Heart left ventricle (tissue), 16 donors: Measurements from ENCODE around the gene SZRD1. TPM values are rescaled to one million over a fixed set of nuclear protein-coding genes. Genes with fewer than 3 reads are reported as not detected.
A peak's percentile ranks its signal among the peaks of the same experiment; 100 is the strongest.

Source experiments
- ATAC-seq, 4 donors: fragments of 200-7000 bp; cut with Tn5 transposase; one replicate each; pipeline ENCODE4 v1.9.1; 2020 to 2022; ENCODE audit warnings: moderate library complexity in 4 of 4, mild to moderate bottlenecking in 3 of 4, moderate number of reproducible peaks in 1 of 4
- DNase-seq, 5 donors: peaks; one replicate each; pipeline ENCODE4 v3.0.0-alpha.2; 2020
- H3K27ac ChIP-seq, 12 donors: fragments of 200-600 bp; sonication (generic) in 4 of 12; one replicate each; pipeline versions ENCODE4 v1.5.0 to v1.8.0; 2016 to 2022; ENCODE audit warnings: mild to moderate bottlenecking in 2 of 12
- H3K27me3 ChIP-seq, 9 donors: fragments of 200-600 bp; sonication (generic) in 2 of 9; one replicate each; pipeline versions ENCODE4 v1.5.1 to v1.8.0; 2016 to 2022; ENCODE audit warnings: mild to moderate bottlenecking in 3 of 9
- H3K36me3 ChIP-seq, 9 donors: fragments of 200-600 bp; sonication (generic) in 2 of 9; one replicate each; pipeline versions ENCODE4 v1.5.0 to v1.8.0; 2018 to 2022; ENCODE audit warnings: mild to moderate bottlenecking in 2 of 9
- H3K4me1 ChIP-seq, 12 donors: fragments of 200-600 bp; sonication (generic) in 4 of 12; one replicate each; pipeline versions ENCODE4 v1.5.0 to v1.8.0; 2016 to 2022; ENCODE audit warnings: mild to moderate bottlenecking in 3 of 12
- H3K4me3 ChIP-seq, 12 donors: fragments of 200-600 bp; sonication (generic) in 4 of 12; one replicate each; pipeline versions ENCODE4 v1.5.0 to v1.8.0; 2017 to 2022; ENCODE audit warnings: mild to moderate bottlenecking in 9 of 12, moderate library complexity in 4 of 12
- H3K9me3 ChIP-seq, 12 donors: fragments of 200-600 bp; sonication (generic) in 4 of 12; one replicate each; pipeline versions ENCODE4 v1.5.0 to v1.8.0; 2016 to 2022; ENCODE audit warnings: mild to moderate bottlenecking in 1 of 12
- CTCF ChIP-seq, 12 donors: fragments of 200-600 bp; sonication (generic) in 4 of 12; IDR thresholded peaks; one replicate each; pipeline versions ENCODE4 v1.5.0 to v1.8.0; 2018 to 2022; ENCODE audit warnings: antibody characterized with exemption in 12 of 12, mild to moderate bottlenecking in 5 of 12
- POLR2A ChIP-seq, 2 donors: fragments of 450-650 bp; IDR thresholded peaks; one replicate each; pipeline ENCODE4 v1.6.1; 2017; ENCODE audit warnings: antibody characterized with exemption in 2 of 2, mild to moderate bottlenecking in 2 of 2, moderate library complexity in 2 of 2
- WGBS, 4 donors: extraction: QIAGEN DNeasy Blood & Tissue Kit in 2 of 4; methylation state at CpG; one replicate each; pipeline versions ENCODE4 v1.1.5 to v1.1.7; 2013 to 2018; 5-methylcytosine and 5-hydroxymethylcytosine counted together
- intact Hi-C, 10 donors: fragments of 100-400 bp; cut with DNase I; formaldehyde crosslinking; loops; one replicate each; pipeline versions ENCODE4 v1.11.1 to v1.14.2; 2022
- polyA plus RNA-seq, 2 donors: library from polyadenylated mRNA; stranded (reverse); fragments of 200-250 nt; gene quantifications; one replicate each; pipeline ENCODE4 v1.2.3, GENCODE V29; 2013
- total RNA-seq, 9 donors: library from RNA; depleted of rRNA in 2 of 9; stranded (reverse); fragments of >200 nt in 2 of 9; fragmentation: NEBNext Ultra II Directional in 3 of 9; extraction: Animal tissue kit (Norgen Biotek cat#: 25700) in 3 of 9; gene quantifications; one replicate each; pipeline versions ENCODE4 v1.1.0 to v1.2.4, GENCODE V29; 2016 to 2023
- donor health status: ischemic (EF 13 %, LVEDD 7.1; RV severe dilation, severe dysfunction).
- donor health status: healthy with polysubstance abuse.
- donor health status: DM: no; HTN: yes; CAD: no.
- donor health status: DM: no; HTN: no; CAD: no.
- donor health status: ischemic (EF 25% LVEDD 6.9; RV normal size, moderate dysfunction).
- donor health status: ischemic (EF 25% LVEDD 5.7; RV mildly dilated, moderate dysfunction).
- donor health status: healthy.
- donor health status: DM: yes; HTN: yes; CAD: no.
- donor health status: ischemic (EF 35%, LVEDD 5.7; RV mildly dilated, moderate dysfunction).
- donor health status: nonischemic (EF 11% LVEDD 7.7; RV severe dilation, severe dysfunction).
- donor health status: DM: yes; HTN: yes; CAD: no.
- donor health status: PGD.
- donor health status: ischemic (EF 29% LVEDD 5.4; RV normal size, mild dysfunction).
- donor health status: nonischemic (EF 23%, LVEDD 6.1; RV moderate dilation, normal function).

Gene SZRD1
- total and polyA plus RNA-seq, 11 donors, result 54.4 to 140 (median 94.4) TPM

- Histone ChIP-seq H3K4me1 (peaks cover 5 to 44% (median 26%) of the 10 kb centered on the region in 12 donors), H3K27ac (peak overlapping the region in 1 of 12 donors; percentile 19), H3K36me3 (peaks cover 0 to 8% (median 0%) of the 10 kb centered on the region in 9 donors), H3K4me3 (peak overlapping the region in 4 of 12 donors; percentile 73 to 99 (median 88)), H3K9me3 (no peaks in the 10 kb centered on the region), H3K27me3 (no peaks in the 10 kb centered on the region)
- no peak for ATAC-seq
- 38 to 54% (median 46%) methylated on average over 2 of the region's 2 CpGs for WGBS, 4 donors
- DNase-seq, result no peak
- TF ChIP-seq CTCF (IDR thresholded peaks at IDR 0.05) (no peak), POLR2A (IDR thresholded peaks at IDR 0.05) (no peak)
- intact Hi-C loops, result loop anchor here in 7 of 10 donors (5.0 to 10.0 kb wide), 5 partner anchors 83 to 143 kb away; partner anchors contain the start of gene ARHGEF19 (in 1 of the 7)
Observed at GRCh38 chr1:16349847-16350406, 17.1 kb upstream of the SZRD1 start.

- no peak for TF ChIP-seq CTCF (IDR thresholded peaks at IDR 0.05)
- TF ChIP-seq POLR2A (IDR thresholded peaks at IDR 0.05), result no peak
- peak overlapping the region; percentile 87 to 97 (median 94) for H3K27ac ChIP-seq
- 0 to 1% (median 1%) methylated on average over 20 of the region's 20 CpGs for WGBS, 4 donors
- ATAC-seq (no peak), DNase-seq (no peak)
- intact Hi-C loops, result loop anchor here in 7 of 10 donors (5.0 to 10.0 kb wide), 5 partner anchors 84 to 144 kb away; partner anchors contain the start of gene ARHGEF19 (in 1 of the 7)
- no peaks in the 10 kb centered on the region for H3K9me3 ChIP-seq
- no peaks in the 10 kb centered on the region for H3K27me3 ChIP-seq
- H3K4me1 ChIP-seq, result peaks cover 5 to 41% (median 26%) of the 10 kb centered on the region in 12 donors
- H3K36me3 ChIP-seq, result peaks cover 0 to 8% (median 0%) of the 10 kb centered on the region in 9 donors
- peak overlapping the region; percentile 70 to 99 (median 88) for H3K4me3 ChIP-seq
Observed at GRCh38 chr1:16351456-16351993, 15.5 kb upstream of the SZRD1 start.

GRCh38 chr1:16351994-16352841, 14.8 kb upstream of the SZRD1 start, which contains the start of gene FBXO42:
TSS of gene FBXO42 (minus strand) at chr1:16352480. CDS start at chr1:16315418, 37,062 bp downstream.
- intact Hi-C loops, result loop anchor here in 8 of 10 donors (2.0 to 10.0 kb wide), 6 partner anchors 85 to 145 kb away; partner anchors contain the start of gene ARHGEF19 (in 1 of the 8)
- peak; percentile 92 to 96 (median 93) for DNase-seq
- ATAC-seq, result peak; percentile 90 to 98 (median 97)
- Histone ChIP-seq H3K4me1 (peaks cover 5 to 36% (median 26%) of the 10 kb centered on the region in 12 donors), H3K36me3 (peaks cover 0 to 8% (median 0%) of the 10 kb centered on the region in 9 donors), H3K27me3 (no peaks in the 10 kb centered on the region), H3K9me3 (no peaks in the 10 kb centered on the region), H3K27ac (peak within 1 kb of the TSS; percentile 87 to 97 (median 94)), H3K4me3 (peak within 1 kb of the TSS; percentile 70 to 99 (median 88))
- WGBS, 4 donors, result 0 to 1% (median 0%) methylated on average over 47 to 81 of the region's 81 CpGs
- TF ChIP-seq CTCF (IDR thresholded peaks at IDR 0.05) (peak in 11 of 12 donors; percentile 23 to 78 (median 54)), POLR2A (IDR thresholded peaks at IDR 0.05) (peak in 1 of 2 donors; percentile 96)
